HG02759 (cell line): Measurements from ENCODE around the gene PAQR5.

ENCODE experiments used
- ATAC-seq: cut with Tn5 transposase; IDR thresholded peaks from one replicate; pipeline ENCODE4 v1.9.1; 2021; ENCODE audit warnings: mild to moderate bottlenecking, moderate library complexity; ENCODE audit not compliant: unreplicated experiment

PAQR5 gene

DNA sequence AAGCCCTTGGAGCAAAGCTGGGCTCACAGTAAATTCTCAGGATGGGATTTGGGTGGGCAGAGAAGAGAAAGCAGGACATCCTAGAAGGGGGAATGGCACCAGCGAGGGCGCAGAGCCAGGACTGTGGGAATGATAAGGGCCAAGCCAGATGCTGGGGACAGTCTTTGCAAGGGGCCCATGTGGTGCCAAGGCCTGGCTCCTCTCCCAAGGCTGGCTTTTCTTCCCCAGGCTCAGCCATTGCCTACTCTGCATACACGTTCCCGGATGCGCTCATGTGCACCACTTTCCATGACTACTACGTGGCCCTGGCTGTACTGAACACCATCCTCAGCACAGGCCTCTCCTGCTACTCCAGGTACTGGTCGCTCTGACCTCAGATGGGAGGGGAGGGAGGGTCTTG, 90.7 kb downstream of the PAQR5 start:
- ATAC-seq: no peak

DNA sequence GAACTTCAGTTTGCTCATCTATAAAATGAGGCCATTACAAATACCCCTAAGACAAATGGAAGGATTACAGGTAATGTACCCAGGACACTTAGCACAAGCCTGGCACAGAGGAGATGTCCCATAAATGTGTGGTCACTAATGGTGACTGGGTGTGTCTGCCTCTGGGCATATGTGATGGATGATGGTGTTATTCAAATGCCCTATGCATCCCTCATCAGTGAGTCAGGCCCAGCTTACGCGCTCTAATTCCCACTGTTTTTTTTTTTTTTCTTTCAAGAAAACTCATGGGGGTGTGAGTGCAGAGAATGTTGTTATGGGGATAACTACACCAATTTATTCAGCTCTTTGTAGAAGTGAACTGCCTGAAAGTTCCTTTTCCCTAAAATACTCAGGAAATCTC, 91.9 kb downstream of the PAQR5 start:
- no peak for ATAC-seq

DNA sequence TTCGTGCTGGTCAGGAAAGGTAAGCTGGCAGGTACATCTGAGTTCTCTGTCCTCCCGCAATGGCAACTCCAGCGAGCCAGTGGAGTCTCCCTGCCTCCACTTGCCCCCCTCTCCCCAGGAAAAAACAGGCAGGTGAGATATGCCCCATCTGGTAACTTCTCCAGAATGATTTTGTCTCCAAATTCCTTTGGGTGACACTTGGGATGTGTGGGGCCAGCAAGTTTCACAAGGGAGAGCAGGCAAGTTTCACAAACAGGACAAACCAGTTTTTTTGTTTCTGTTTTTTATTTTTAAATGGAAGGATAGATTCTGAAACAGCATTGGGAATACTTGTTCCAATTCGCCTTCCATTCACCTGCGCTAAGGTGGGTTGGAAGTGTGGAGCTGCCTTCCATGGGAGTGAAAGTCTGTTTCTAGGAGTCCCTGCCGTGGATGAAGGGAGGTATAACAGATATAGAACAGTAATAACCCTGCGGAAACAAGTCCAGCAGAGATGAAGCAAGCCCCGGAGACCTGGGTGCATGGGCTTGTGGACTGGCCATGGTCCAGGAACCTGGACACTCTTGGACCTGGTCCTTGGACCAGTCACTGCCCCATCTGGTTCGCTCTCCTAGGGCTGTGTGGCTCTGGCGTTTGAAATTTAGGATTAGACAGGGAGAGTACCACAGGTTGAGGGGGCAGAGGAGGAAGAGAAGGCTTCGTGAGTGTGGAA, 92.5 kb downstream of the PAQR5 start:
- ATAC-seq: no peak

DNA sequence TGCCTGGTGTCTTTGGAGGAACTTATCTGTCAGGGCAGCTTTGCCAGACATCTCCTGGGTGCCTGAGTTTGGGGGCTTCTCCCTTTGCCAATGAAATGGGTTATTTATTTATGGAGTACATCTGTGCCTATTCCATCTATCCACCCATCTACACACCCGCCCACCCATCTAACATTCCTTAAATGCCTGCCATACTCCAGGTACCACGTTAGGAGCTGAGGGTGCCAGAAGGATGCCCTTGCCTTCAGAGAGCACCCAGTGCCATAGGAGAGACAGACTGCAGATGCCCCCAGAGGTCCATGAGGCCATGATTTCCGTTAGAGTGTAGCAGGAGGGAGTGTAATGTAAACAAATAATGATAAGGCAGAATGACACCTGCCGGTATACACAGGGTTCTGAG, 93.6 kb downstream of the PAQR5 start:
- ATAC-seq: no peak

DNA sequence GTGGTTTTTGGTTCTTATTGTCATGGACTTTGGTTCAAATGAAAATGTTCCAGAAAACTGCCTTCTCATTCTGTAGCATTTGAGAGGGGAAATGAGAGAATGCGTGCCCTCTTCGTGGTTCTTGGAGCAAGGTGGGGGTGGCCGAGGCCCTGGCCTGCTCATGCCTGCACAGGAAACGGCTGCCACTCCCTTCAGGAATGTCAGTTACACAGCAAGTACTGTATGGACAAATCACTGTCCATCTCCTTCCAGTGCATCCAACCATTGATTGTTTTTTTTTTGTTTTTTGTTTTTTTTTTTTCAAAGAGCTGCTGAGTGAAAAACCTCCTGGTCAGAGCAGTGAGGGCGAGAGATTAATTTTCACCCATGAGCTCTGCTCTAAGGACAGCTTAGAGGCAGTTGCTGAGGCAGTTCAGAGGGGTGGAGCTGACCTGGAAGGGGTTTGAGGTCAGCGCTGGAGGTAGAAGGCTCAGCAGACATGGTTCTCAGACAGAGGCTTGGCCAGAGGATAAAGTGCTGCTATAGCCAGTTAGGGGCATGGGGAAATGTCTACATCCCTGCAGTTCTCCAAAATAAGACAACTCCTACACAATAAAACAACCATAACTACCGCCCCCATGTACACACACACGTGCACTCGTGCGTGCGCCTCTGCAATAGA, 95.2 kb downstream of the PAQR5 start:
- ATAC-seq: no peak

DNA sequence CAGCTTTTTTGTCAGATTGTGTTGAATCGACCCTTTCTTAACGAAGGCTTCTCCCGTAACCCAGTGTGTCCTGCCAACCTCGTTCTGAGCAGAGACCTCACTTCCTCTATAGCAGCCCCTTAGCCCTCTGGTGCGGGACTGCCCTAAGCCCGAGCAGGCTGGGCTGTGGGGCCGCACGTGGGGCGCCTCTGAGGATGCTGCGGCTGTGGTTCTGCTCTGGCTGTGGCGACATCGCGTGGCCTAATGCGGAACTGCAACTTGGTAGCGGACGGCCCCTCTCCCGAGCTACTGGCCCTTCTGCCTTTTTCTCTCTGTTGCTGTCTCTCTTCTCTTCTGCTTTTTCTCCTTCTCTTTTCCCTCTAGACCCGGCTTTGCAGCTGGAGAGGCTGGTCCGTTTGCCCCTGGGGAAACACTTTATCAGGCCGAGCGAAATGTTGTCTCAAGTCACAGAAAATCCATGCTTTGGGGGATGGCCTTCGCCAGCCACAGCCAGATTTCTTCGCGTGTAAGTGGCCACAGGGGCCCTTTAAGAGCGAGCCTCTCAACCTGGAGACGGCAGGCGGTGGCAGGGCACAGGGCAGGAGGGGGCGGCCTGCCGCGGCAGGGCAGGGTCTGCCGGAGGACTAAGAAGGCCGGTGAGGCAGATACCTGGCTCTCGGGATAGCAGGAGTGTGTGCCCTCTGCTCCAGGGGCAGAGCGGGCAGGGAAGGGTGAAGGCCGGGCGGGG, 96.0 kb downstream of the PAQR5 start:
- ATAC-seq: peak; percentile 64

DNA sequence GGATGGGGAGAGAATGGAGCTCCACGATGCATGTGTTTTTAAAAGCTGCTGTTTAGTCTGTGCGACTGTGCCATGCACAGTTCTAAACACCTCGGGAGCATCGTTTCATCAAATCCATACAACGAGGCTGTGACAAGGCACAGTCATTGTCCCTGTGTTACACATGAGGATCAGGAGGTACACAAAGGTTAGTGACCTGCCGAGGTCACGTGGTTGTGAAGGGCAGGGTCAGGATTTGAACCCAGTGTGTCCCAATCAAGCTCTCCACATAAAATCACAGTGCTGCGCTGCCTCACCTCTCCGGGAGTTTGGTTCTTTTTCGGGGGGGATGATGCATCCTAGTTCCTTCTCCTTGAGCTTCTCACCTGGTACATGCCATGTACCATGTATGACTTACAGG, 96.7 kb downstream of the PAQR5 start:
- ATAC-seq: no peak

DNA sequence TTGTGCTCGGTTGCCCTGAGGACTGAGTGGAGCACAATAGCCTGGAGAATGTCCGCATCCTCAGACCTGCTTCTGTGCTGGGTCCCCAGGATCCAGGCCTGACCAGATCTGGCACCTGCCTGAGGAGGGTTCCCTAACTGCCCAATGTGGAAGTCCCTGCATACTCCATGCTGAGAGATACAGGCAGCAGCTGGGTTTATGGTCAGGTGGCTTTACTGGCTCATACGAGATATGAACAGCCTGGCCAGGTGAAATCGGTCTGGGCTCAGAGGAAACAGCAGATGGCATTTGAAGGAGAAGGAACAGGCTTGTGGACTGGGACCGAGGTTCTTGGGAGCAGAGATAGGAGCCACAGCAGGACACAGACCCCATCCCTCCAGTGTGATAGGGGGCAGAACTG, 97.3 kb downstream of the PAQR5 start:
- ATAC-seq: no peak

DNA sequence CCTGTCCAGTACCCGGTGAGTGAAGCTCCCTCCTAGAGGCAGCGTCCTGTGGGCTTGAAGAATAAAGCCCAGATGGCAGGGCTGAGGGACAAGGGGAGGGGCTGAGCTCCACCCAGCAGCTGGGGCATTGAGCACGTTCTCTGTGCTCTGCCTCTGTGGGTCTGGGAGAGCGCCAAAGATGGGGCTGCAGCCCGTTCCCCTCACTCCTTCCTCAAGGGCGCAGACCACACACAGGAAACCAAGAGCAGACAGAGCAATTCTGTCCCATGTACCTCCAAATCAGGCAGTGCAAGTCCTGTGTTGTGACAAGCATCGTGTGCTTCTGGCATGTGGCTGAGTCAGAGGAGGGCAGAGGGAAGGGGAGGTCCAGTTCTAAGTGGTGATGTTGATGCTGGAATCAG, 99.8 kb downstream of the PAQR5 start:
- no peak for ATAC-seq

DNA sequence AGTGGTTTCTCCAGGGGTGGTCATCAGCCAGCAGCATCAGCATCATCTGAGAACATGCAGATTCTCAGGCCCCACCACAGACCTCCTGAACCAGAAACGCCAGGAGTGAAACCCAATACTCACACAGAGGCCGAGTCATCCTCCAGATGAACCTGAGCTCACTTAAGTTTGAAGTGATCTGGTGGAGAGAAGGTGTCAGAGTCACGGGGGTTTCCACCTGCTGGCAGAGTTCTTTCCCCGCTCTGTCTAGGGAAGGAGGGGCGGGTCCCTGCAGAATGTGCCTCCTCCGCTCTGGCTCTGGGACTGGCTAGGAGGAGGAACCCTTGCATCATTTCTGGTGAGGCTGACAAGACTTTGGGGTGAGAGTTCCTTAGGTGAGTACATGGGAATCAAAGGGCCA, 102.1 kb downstream of the PAQR5 start:
- no peak for ATAC-seq

DNA sequence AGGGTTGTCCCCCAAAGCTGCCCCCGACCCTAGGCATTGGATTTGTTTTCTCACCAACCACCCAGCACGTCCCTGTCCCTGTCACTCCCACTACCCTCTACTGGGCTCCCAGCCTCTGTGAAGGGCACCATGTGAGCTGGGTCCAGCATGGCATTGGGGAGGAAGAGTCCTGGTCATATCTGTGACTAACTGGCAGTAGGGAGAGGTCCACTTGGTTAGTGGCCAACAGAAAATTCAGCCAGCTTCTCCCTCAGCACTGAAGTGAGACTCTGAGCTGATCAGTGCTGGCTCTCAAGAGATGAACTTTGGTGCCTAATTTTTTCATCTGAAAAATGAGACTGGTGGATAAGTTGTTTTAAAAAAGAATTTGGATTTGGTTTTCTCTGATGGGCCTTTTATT, 104.1 kb downstream of the PAQR5 start:
- no peak for ATAC-seq

DNA sequence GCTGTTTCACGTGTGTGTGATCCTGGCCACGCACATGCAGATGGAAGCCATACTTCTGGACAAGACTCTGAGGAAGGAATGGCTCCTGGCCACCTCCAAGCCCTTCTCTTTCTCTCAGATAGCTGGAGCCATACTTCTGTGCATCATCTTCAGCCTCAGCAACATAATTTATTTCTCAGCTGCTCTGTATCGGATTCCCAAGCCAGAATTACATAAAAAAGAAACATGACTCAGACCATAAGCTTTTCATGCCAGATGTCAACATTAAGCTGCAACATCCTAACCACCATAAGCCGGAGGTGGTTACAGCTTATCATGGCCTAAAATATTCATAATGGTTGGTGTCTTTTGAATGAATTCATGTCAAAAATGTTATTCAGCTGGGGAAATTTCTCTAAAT, 104.9 kb downstream of the PAQR5 start:
- no peak for ATAC-seq

DNA sequence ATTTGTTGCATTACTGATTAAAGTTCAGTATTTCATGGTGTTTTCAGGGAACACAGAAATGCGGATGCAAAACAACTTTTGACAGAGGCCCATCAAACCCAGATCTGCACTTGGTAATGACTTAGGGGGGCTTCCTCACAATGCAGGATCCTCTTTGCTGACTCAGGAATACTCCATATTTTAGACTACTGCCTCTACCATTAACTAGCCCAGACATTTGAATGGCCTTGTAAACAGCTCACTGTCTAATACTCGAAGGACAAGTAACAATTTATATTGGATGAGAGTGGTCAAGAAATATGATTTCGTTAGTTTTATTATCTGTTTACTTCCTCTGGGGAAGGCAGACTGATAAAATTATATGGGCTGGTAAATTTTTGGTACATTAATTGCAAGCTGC, 106.4 kb downstream of the PAQR5 start:
- ATAC-seq: no peak

DNA sequence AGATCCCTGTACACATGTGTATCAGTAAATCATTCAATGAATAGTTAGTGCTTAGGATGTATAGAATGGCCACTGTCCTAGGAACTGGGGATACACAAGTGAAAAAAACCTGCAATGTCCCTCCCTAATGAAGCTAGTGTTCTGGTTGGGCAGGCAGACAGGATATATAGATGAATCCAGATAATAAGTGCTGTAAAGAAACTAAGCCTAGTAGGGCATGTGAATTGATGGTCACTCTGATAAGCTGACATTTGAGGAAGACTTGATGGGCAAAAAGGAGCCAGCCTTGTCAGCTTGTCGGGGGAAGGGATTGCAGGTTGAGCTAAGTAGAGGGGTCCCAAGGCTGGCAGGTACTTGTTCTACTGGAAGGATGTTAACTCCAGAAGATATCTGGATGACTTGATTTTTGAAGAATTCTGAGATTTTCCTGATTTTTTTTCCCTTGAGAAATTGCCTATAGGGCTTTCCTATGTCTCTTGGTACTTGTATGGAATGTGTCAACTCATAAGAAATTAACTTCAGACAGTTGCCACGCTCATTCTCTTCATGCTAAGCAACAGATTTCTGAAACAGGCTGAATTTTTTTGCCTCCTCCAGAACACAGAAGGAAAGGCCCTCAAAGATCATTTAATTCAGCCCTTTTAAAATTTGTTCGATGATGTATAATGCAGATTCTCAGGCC, 109.1 kb downstream of the PAQR5 start:
- no peak for ATAC-seq

DNA sequence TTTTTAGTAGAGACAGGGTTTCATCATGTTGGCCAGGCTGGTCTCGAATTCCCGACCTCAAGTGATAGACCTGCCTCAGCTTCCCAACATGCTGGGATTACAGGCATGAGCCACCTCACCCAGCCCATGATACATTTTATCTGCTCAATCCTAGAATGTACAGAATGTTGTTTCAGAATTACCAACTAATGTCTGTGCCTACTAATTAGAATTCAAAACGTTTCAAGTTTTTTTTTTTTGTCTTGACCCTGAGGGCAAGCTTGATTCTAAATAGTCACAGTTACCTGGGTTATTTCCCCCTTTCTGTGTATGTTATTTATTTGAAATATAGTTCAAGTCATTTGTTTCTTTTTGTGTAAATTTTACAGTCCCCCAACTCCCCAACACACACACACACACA, 110.1 kb downstream of the PAQR5 start:
- ATAC-seq: no peak

DNA sequence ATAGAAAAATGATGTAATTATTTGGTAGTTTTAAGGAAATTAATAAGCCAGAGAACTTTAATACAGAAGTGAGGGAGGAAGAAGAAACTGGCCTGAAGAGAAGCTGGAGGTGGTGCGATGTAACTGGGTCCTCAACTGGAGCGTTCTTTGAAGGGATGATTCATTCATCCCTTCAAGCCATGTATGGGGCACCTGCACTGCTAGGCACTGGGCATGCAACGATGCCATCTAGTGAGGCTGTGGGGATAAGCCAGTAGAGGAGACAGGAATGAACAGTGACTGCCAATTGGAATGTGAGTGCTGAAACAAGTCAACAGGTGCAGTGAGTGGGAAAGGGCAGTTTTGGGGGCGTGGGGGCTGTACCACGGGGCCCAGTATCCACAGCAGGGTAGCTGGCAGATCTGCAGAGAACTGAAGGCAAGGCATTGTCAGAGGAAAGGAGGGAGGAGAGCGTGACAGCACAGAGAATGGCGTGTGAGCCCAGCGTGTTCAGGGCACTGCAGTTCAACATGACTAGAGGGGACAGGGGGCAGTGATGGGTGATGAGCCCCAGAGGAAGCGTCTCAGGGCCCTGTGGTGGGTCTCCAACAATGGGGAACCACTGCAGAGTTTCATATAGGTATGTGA, 111.6 kb downstream of the PAQR5 start:
- no peak for ATAC-seq

DNA sequence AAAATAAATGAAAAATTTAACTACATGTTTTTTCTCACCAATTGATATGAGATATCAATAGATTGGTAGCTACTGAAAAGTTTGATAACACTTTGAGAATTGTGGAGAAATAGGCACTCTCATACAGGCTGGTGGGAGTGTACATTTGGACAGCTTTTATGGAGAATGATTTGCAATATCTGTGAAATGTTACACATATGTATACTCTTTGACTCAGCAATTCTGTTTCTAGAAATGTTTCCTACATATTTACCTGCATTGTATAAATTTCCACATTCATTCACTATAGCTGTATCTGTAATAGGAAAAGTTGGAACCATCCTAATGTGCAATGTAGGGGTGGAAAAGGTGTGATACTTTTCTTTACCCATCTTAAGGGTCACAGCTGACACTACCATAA, 113.6 kb downstream of the PAQR5 start:
- ATAC-seq: no peak

DNA sequence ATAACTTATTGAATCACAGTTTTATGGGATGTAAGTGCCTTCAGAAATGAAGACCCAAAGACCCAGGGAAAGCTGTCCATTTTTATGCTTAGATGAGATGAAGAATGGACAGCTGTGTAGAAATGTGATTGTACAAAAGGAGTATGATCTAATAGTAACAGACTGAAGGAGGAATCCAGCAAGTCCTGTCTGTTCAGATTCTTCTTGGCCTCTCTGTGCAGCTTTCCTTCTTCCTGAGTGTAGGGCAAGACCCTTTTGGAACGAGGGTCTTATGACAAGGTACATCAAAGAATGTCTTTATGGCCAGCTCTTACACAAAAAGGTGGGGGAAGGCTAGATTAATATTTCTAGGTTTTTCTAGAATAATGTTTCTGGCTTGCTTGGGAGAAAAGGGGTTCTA, 114.0 kb downstream of the PAQR5 start:
- no peak for ATAC-seq

DNA sequence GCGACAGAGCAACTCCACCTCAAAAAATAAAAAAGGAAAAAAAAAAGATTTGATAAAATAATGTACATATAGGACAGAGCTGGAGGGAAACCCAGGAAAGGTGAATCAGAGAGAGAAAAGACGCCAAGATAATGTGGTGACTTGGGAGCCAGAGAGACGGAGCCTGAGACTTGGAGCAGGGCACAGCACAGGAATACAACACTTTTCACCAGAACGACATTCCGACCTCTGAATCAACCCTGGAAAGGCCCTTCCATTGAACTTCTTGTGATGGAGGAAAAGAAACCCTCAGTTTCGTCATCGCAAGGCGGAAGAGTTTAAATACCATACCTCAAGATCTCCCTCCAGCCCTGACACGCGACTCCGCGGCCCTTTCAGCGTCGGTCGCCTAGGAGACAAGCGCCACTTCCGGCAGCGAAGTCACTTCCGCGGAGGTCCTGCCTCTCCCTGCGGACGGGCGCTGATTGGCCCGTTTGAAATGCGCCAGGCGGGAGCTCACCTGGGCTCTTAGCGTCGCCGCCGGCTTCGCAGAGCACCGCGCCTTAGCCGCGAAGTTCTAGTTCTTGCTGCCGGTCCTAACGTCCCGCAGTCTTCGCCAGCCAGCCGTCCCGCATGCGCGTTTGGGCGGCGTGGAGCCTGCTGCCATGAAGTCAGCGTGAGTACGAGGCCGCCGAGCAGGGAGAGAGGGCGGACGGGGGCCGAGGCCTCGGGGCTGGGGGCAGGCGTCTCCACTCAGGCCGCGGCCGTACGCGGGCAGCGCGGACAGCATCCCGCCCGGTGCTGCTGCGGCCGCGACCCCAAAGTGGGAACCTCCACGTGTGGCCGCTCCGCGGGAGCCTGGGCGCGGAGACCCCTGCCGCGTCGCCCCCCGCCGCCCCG, 115.3 kb downstream of the PAQR5 start, which contains the start of gene KIF23:
KIF23 (plus strand) TSS at position 528 of the 879 bp plus-strand sequence; CDS start at position 645, 117 bp downstream.
- peak; percentile 97 for ATAC-seq

DNA sequence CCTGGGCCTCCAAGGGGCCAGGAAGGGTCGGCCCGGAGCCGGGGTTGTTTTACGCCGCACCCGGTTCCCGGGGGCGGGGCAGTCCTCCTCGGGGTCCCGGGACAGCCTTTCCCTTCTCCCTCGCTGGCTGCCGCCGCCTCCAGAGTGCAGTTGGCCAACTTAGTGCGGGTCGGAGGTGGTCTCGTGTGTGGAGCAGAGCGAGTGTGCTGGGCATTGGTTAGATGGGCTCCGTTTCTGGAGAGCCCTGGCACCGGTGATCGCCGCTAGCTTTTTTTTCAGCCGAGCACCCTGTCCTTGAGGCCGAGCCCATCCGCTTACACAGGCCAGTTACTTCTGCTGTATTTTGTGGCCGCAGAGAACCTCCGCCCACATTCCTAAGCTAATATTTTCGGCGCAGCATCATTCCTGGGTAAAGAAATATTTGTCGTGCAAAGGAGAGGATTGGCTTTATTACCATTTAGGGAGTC, 116.0 kb downstream of the PAQR5 start:
- peak; percentile 35 for ATAC-seq
